ENCODE data around the gene PGAP6.
"Not testable (repeated sequence)": the region's sequence is repeated elsewhere in the genome, so short reads cannot be mapped to it uniquely, and the experiment has no call there.

The PGAP6 gene

GRCh38 chr16:369275-369865, 12.4 kb downstream of the PGAP6 start:
- H3K27me3 ChIP-seq (ENCODE audit: control insufficient read depth, insufficient read depth, low read length) = no peaks in the 10 kb centered on the region
- H3K4me3 ChIP-seq (ENCODE audit: low read length) = peak overlapping the region; percentile 73
- H3K4me2 ChIP-seq (ENCODE audit: low read length) = peak overlapping the region; percentile 81
- H3K9ac ChIP-seq (ENCODE audit: low read depth, low read length) = peak overlapping the region; percentile 61
- H3K36me3 ChIP-seq (ENCODE audit: insufficient read depth, low read length) = peaks cover 43% of the 10 kb centered on the region
- H3K4me1 ChIP-seq (ENCODE audit: control insufficient read depth, insufficient read depth, low read length) = peaks cover 17% of the 10 kb centered on the region
- no peaks in the 10 kb centered on the region for H3K9me3 ChIP-seq (replicated peaks; ENCODE audit: low read length)

- Histone ChIP-seq H3K36me3 (ENCODE audit: insufficient read depth, low read length) (peaks cover 40% of the 10 kb centered on the region), H3K4me3 (ENCODE audit: low read length) (no peak overlapping the region), H3K9me3 (replicated peaks; ENCODE audit: low read length) (no peaks in the 10 kb centered on the region), H3K27me3 (ENCODE audit: control insufficient read depth, insufficient read depth, low read length) (peaks cover 3% of the 10 kb centered on the region), H3K4me2 (ENCODE audit: low read length) (no peak overlapping the region), H3K9ac (ENCODE audit: low read depth, low read length) (no peak overlapping the region), H3K4me1 (ENCODE audit: control insufficient read depth, insufficient read depth, low read length) (peaks cover 17% of the 10 kb centered on the region)
Observed at GRCh38 chr16:368388-369158, 13.2 kb downstream of the PGAP6 start.

- Histone ChIP-seq H3K4me3 (ENCODE audit: low read length) (no peak overlapping the region), H3K9ac (ENCODE audit: low read depth, low read length) (no peak overlapping the region), H3K36me3 (ENCODE audit: insufficient read depth, low read length) (peaks cover 34% of the 10 kb centered on the region), H3K4me2 (ENCODE audit: low read length) (no peak overlapping the region), H3K4me1 (ENCODE audit: control insufficient read depth, insufficient read depth, low read length) (peaks cover 17% of the 10 kb centered on the region), H3K27me3 (ENCODE audit: control insufficient read depth, insufficient read depth, low read length) (peaks cover 6% of the 10 kb centered on the region), H3K9me3 (replicated peaks; ENCODE audit: low read length) (no peaks in the 10 kb centered on the region)
Observed at GRCh38 chr16:367333-367903, 14.4 kb downstream of the PGAP6 start.

GRCh38 chr16:366476-366875, 15.3 kb downstream of the PGAP6 start:
- no peaks in the 10 kb centered on the region for H3K9me3 ChIP-seq (replicated peaks; ENCODE audit: low read length)
- no peak overlapping the region for H3K4me3 ChIP-seq (ENCODE audit: low read length)
- H3K27me3 ChIP-seq (ENCODE audit: control insufficient read depth, insufficient read depth, low read length) = peaks cover 6% of the 10 kb centered on the region
- peaks cover 20% of the 10 kb centered on the region for H3K4me1 ChIP-seq (ENCODE audit: control insufficient read depth, insufficient read depth, low read length)
- H3K36me3 ChIP-seq (ENCODE audit: insufficient read depth, low read length) = peaks cover 25% of the 10 kb centered on the region
- no peak overlapping the region for H3K4me2 ChIP-seq (ENCODE audit: low read length)
- no peak overlapping the region for H3K9ac ChIP-seq (ENCODE audit: low read depth, low read length)

- no peak overlapping the region for H3K9ac ChIP-seq (ENCODE audit: low read depth, low read length)
- H3K4me3 ChIP-seq (ENCODE audit: low read length) = no peak overlapping the region
- peaks cover 13% of the 10 kb centered on the region for H3K4me1 ChIP-seq (ENCODE audit: control insufficient read depth, insufficient read depth, low read length)
- H3K36me3 ChIP-seq (ENCODE audit: insufficient read depth, low read length) = peaks cover 23% of the 10 kb centered on the region
- H3K9me3 ChIP-seq (replicated peaks; ENCODE audit: low read length) = no peaks in the 10 kb centered on the region
- H3K4me2 ChIP-seq (ENCODE audit: low read length) = no peak overlapping the region
- peaks cover 6% of the 10 kb centered on the region for H3K27me3 ChIP-seq (ENCODE audit: control insufficient read depth, insufficient read depth, low read length)
Observed at GRCh38 chr16:364595-365491, 16.9 kb downstream of the PGAP6 start.

GRCh38 chr16:363766-364490, 17.9 kb downstream of the PGAP6 start:
- H3K4me3 ChIP-seq (ENCODE audit: low read length) = no peak overlapping the region

GRCh38 chr16:363110-363765, 18.5 kb downstream of the PGAP6 start:
- no peak overlapping the region for H3K4me3 ChIP-seq (ENCODE audit: low read length)
- H3K9ac ChIP-seq (ENCODE audit: low read depth, low read length) = no peak overlapping the region
- peaks cover 7% of the 10 kb centered on the region for H3K4me1 ChIP-seq (ENCODE audit: control insufficient read depth, insufficient read depth, low read length)
- H3K9me3 ChIP-seq (replicated peaks; ENCODE audit: low read length) = no peaks in the 10 kb centered on the region
- H3K27me3 ChIP-seq (ENCODE audit: control insufficient read depth, insufficient read depth, low read length) = peaks cover 6% of the 10 kb centered on the region
- no peak overlapping the region for H3K4me2 ChIP-seq (ENCODE audit: low read length)
- H3K36me3 ChIP-seq (ENCODE audit: insufficient read depth, low read length) = peaks cover 20% of the 10 kb centered on the region

More at GRCh38 chr16:363766-364490, 17.9 kb downstream of the PGAP6 start:
- peaks cover 7% of the 10 kb centered on the region for H3K4me1 ChIP-seq (ENCODE audit: control insufficient read depth, insufficient read depth, low read length)
- no peak overlapping the region for H3K9ac ChIP-seq (ENCODE audit: low read depth, low read length)
- no peak overlapping the region for H3K4me2 ChIP-seq (ENCODE audit: low read length)
- H3K9me3 ChIP-seq (replicated peaks; ENCODE audit: low read length) = no peaks in the 10 kb centered on the region
- H3K36me3 ChIP-seq (ENCODE audit: insufficient read depth, low read length) = peaks cover 23% of the 10 kb centered on the region
- peaks cover 6% of the 10 kb centered on the region for H3K27me3 ChIP-seq (ENCODE audit: control insufficient read depth, insufficient read depth, low read length)

GRCh38 chr16:362702-362999, 19.1 kb downstream of the PGAP6 start:
- H3K9ac ChIP-seq (ENCODE audit: low read depth, low read length); H3K4me3 ChIP-seq (ENCODE audit: low read length); H3K27me3 ChIP-seq (ENCODE audit: control insufficient read depth, insufficient read depth, low read length); H3K9me3 ChIP-seq (replicated peaks; ENCODE audit: low read length); H3K4me1 ChIP-seq (ENCODE audit: control insufficient read depth, insufficient read depth, low read length): not testable (repeated sequence)
- Histone ChIP-seq H3K4me2 (ENCODE audit: low read length) (peak overlapping the region; percentile 69), H3K36me3 (ENCODE audit: insufficient read depth, low read length) (peaks cover 17% of the 10 kb centered on the region)

GRCh38 chr16:361872-362701, 19.7 kb downstream of the PGAP6 start:
- no peaks in the 10 kb centered on the region for H3K9me3 ChIP-seq (replicated peaks; ENCODE audit: low read length)
- H3K9ac ChIP-seq (ENCODE audit: low read depth, low read length) = no peak overlapping the region
- H3K27me3 ChIP-seq (ENCODE audit: control insufficient read depth, insufficient read depth, low read length) = peaks cover 6% of the 10 kb centered on the region
- H3K4me2 ChIP-seq (ENCODE audit: low read length) = peak overlapping the region; percentile 69
- no peak overlapping the region for H3K4me3 ChIP-seq (ENCODE audit: low read length)
- peaks cover 11% of the 10 kb centered on the region for H3K36me3 ChIP-seq (ENCODE audit: insufficient read depth, low read length)
- H3K4me1 ChIP-seq (ENCODE audit: control insufficient read depth, insufficient read depth, low read length) = peaks cover 7% of the 10 kb centered on the region

GRCh38 chr16:361341-361871, 20.4 kb downstream of the PGAP6 start:
- Histone ChIP-seq H3K4me3 (ENCODE audit: low read length) (no peak overlapping the region), H3K36me3 (ENCODE audit: insufficient read depth, low read length) (peaks cover 4% of the 10 kb centered on the region), H3K27me3 (ENCODE audit: control insufficient read depth, insufficient read depth, low read length) (peaks cover 6% of the 10 kb centered on the region), H3K4me1 (ENCODE audit: control insufficient read depth, insufficient read depth, low read length) (peaks cover 7% of the 10 kb centered on the region), H3K4me2 (ENCODE audit: low read length) (no peak overlapping the region), H3K9me3 (replicated peaks; ENCODE audit: low read length) (no peaks in the 10 kb centered on the region), H3K9ac (ENCODE audit: low read depth, low read length) (no peak overlapping the region)
